ENCODE results near the gene SRRM3. TPM values are rescaled to one million over a fixed set of nuclear protein-coding genes. Genes with fewer than 3 reads are reported as not detected.

The SRRM3 gene
- total RNA-seq, 1 experiment from 2014 or later, result 12.7 TPM

GRCh38 chr7:76259124-76260093 is 57.7 kb downstream of the SRRM3 start:
- Histone ChIP-seq H3K9ac (ENCODE audit: low read length) (no peak overlapping the region), H2AFZ (ENCODE audit: low read depth, low read length, poor library complexity, severe bottlenecking) (no peak overlapping the region), H3K9me3 (ENCODE audit: control insufficient read depth in 1 of 2, insufficient read depth in 1 of 2, low read depth in 1 of 2, low read length in 2 of 2) (no peaks in the 10 kb centered on the region), H3K27me3 (ENCODE audit: insufficient read depth, low read length) (no peaks in the 10 kb centered on the region), H3K27ac (ENCODE audit: low read depth, low read length) (no peak overlapping the region), H3K79me2 (ENCODE audit: insufficient read depth, low read length) (no peaks in the 10 kb centered on the region), H3K4me1 (ENCODE audit: control insufficient read depth in 1 of 2, insufficient read depth in 2 of 2, low read length in 2 of 2) (peaks cover 4 to 19% of the 10 kb centered on the region in 2 experiments; a peak in 3 of 4 replicates), H3K4me3 (replicated peaks in 1 of 2; ENCODE audit: low read depth in 1 of 2, low read length in 2 of 2) (no peak overlapping the region), H3K36me3 (ENCODE audit: control insufficient read depth in 1 of 2, insufficient read depth in 2 of 2, low read length in 2 of 2) (no peaks in the 10 kb centered on the region), H3K4me2 (ENCODE audit: low read length) (no peak overlapping the region), H4K20me1 (ENCODE audit: insufficient read depth) (no peaks in the 10 kb centered on the region), H3K9me2 (ENCODE audit: insufficient read depth) (no peaks in the 10 kb centered on the region)
- ATAC-seq (no peak), DNase-seq (ENCODE audit: low read depth, low spot score) (no peak)
- RAD21 ChIA-PET (ENCODE audit: low non-redundant PET in 1 of 2, low total read pairs in 2 of 2, uncharacterized antibody in 2 of 2, unreplicated experiment in 2 of 2), result interaction anchor here in 1 of 2 experiments (0.8 kb wide), 1 partner anchor 82 kb away, joined by 3 read pairs; no protein-coding TSS in a partner anchor
- BruUV-seq (replicated peaks), result no TSS peak
- TF ChIP-seq FOSL1 (IDR thresholded peaks at IDR 0.05; ENCODE audit: low read depth) (no peak), MAX (IDR thresholded peaks at IDR 0.05) (no peak)
- intact Hi-C loops (cut with micrococcal nuclease), result no loop called here
- CTCF ChIA-PET, result no interaction called here
- POLR2A ChIA-PET, result interaction anchor here (0.7 kb wide), 1 partner anchor 32 kb away, joined by 3 read pairs; no protein-coding TSS in a partner anchor

GRCh38 chr7:76260171-76260703 is 58.5 kb downstream of the SRRM3 start:
- ChIA-PET POLR2A (interaction anchor here (0.6 to 0.7 kb wide), 2 partner anchors 31 to 98 kb away, joined by 3 to 5 read pairs; partner anchors contain the start of gene YWHAG), CTCF (no interaction called here), RAD21 (ENCODE audit: low non-redundant PET in 1 of 2, low total read pairs in 2 of 2, uncharacterized antibody in 2 of 2, unreplicated experiment in 2 of 2) (interaction anchor here (0.6 to 0.8 kb wide), 3 partner anchors 25 to 169 kb away, joined by 3 to 4 read pairs (median 4); no protein-coding TSS in a partner anchor)
- H3K79me2 ChIP-seq (ENCODE audit: insufficient read depth, low read length), result no peaks in the 10 kb centered on the region
- no peaks in the 10 kb centered on the region for H3K9me2 ChIP-seq (ENCODE audit: insufficient read depth)
- H3K27me3 ChIP-seq (ENCODE audit: insufficient read depth, low read length), result no peaks in the 10 kb centered on the region
- no peaks in the 10 kb centered on the region for H3K36me3 ChIP-seq (ENCODE audit: control insufficient read depth in 1 of 2, insufficient read depth in 2 of 2, low read length in 2 of 2)
- TF ChIP-seq YY1 (IDR thresholded peaks at IDR 0.05; ENCODE audit: extremely low read depth, insufficient replicate concordance, low read depth, low read length), result no peak
- TF ChIP-seq CTCF (IDR thresholded peaks at IDR 0.05 in 2 of 3, conservative IDR thresholded peaks at IDR 0.05 in 1 of 3; ENCODE audit: borderline replicate concordance in 1 of 3, insufficient read depth in 1 of 3, low read depth in 2 of 3, low read length in 2 of 3), result no peak
- no peak for TF ChIP-seq EZH2phosphoT487 (IDR thresholded peaks at IDR 0.05; ENCODE audit: borderline replicate concordance)
- TF ChIP-seq FOSL1 (IDR thresholded peaks at IDR 0.05; ENCODE audit: low read depth), result no peak
- TF ChIP-seq ATF3 (IDR thresholded peaks at IDR 0.05), result no peak
- TF ChIP-seq SRF (IDR thresholded peaks at IDR 0.05; ENCODE audit: low read depth), result no peak
- H3K9me3 ChIP-seq (ENCODE audit: control insufficient read depth in 1 of 2, insufficient read depth in 1 of 2, low read depth in 1 of 2, low read length in 2 of 2), result no peaks in the 10 kb centered on the region
- H3K9ac ChIP-seq (ENCODE audit: low read length), result no peak overlapping the region
- no peak overlapping the region for H3K27ac ChIP-seq (ENCODE audit: low read depth, low read length)
- peak; percentile 32 for DNase-seq (ENCODE audit: low read depth, low spot score)
- H2AFZ ChIP-seq (ENCODE audit: low read depth, low read length, poor library complexity, severe bottlenecking), result no peak overlapping the region
- H3K4me3 ChIP-seq (replicated peaks in 1 of 2; ENCODE audit: low read depth in 1 of 2, low read length in 2 of 2), result no peak overlapping the region
- intact Hi-C loops (cut with micrococcal nuclease), result no loop called here
- H3K4me1 ChIP-seq (ENCODE audit: control insufficient read depth in 1 of 2, insufficient read depth in 2 of 2, low read length in 2 of 2), result peaks cover 4 to 19% of the 10 kb centered on the region in 2 experiments; a peak in 3 of 4 replicates
- BruUV-seq (replicated peaks), result no TSS peak
- no peak overlapping the region for H3K4me2 ChIP-seq (ENCODE audit: low read length)
- no peaks in the 10 kb centered on the region for H4K20me1 ChIP-seq (ENCODE audit: insufficient read depth)
- ATAC-seq, result peak; percentile 65

All from HCT116 (cell line).